ENCODE results near the gene DCTN3.

DCTN3 gene

GRCh38 chr9:34624475-34625185, 4.3 kb upstream of the DCTN3 start:
- Mint-ChIP-seq H3K9me3 (no peaks in the 10 kb centered on the region), H3K36me3 (ENCODE audit: insufficient read depth) (peaks cover 15% of the 10 kb centered on the region), H3K27me3 (peaks cover 65 to 84% of the 10 kb centered on the region in 2 donors), H3K4me1 (ENCODE audit: low read depth in 2 of 2) (peaks cover 28 to 29% of the 10 kb centered on the region in 2 donors), H3K27ac (no peak overlapping the region), H3K4me3 (no peak overlapping the region)
- no peak for ATAC-seq (replicated peaks)
- no peak for DNase-seq

GRCh38 chr9:34623374-34624235, 3.3 kb upstream of the DCTN3 start:
- Mint-ChIP-seq H3K4me1 (ENCODE audit: low read depth in 2 of 2) (peaks cover 28 to 30% of the 10 kb centered on the region in 2 donors), H3K27me3 (peaks cover 56 to 74% of the 10 kb centered on the region in 2 donors), H3K4me3 (no peak overlapping the region), H3K36me3 (ENCODE audit: insufficient read depth) (peaks cover 13% of the 10 kb centered on the region), H3K9me3 (no peaks in the 10 kb centered on the region), H3K27ac (no peak overlapping the region)
- DNase-seq (no peak), ATAC-seq (replicated peaks) (no peak)

- H3K27ac Mint-ChIP-seq, result peak overlapping the region in 1 of 2 donors; percentile 10
- H3K4me3 Mint-ChIP-seq, result no peak overlapping the region
- DNase-seq (no peak), ATAC-seq (replicated peaks) (no peak)
- peaks cover 41% of the 10 kb centered on the region for H3K36me3 Mint-ChIP-seq (ENCODE audit: insufficient read depth)
- no peaks in the 10 kb centered on the region for H3K9me3 Mint-ChIP-seq
- H3K27me3 Mint-ChIP-seq, result no peaks in the 10 kb centered on the region
- peaks cover 27 to 31% of the 10 kb centered on the region in 2 donors for H3K4me1 Mint-ChIP-seq (ENCODE audit: low read depth in 2 of 2)
Measured at GRCh38 chr9:34615132-34615531, 5.2 kb downstream of the DCTN3 start.

- Mint-ChIP-seq H3K27ac (peak overlapping the region; percentile 95 to 98), H3K27me3 (no peaks in the 10 kb centered on the region)
Measured at GRCh38 chr9:34612788-34613390, 7.4 kb downstream of the DCTN3 start.

GRCh38 chr9:34611811-34612787, 8.2 kb downstream of the DCTN3 start, which contains the start of gene RPP25L:
Gene RPP25L (minus strand): TSS chr9:34612097. CDS start chr9:34611296, 801 bp downstream.
- ATAC-seq (replicated peaks) (peak; percentile 85), DNase-seq (peak; percentile 80 to 85 (median 81))
- Mint-ChIP-seq H3K9me3 (no peaks in the 10 kb centered on the region), H3K4me3 (peak within 1 kb of the TSS; percentile 77 to 81), H3K27me3 (no peaks in the 10 kb centered on the region), H3K36me3 (ENCODE audit: insufficient read depth) (peaks cover 29% of the 10 kb centered on the region), H3K27ac (peak within 1 kb of the TSS; percentile 95 to 98), H3K4me1 (ENCODE audit: low read depth in 2 of 2) (peaks cover 16 to 19% of the 10 kb centered on the region in 2 donors)

More at GRCh38 chr9:34612788-34613390, 7.4 kb downstream of the DCTN3 start:
- H3K4me1 Mint-ChIP-seq (ENCODE audit: low read depth in 2 of 2), result peaks cover 16 to 19% of the 10 kb centered on the region in 2 donors
- peak; percentile 36 for ATAC-seq (replicated peaks)
- peak; percentile 61 to 67 (median 65) for DNase-seq
- peaks cover 32% of the 10 kb centered on the region for H3K36me3 Mint-ChIP-seq (ENCODE audit: insufficient read depth)
- H3K9me3 Mint-ChIP-seq, result no peaks in the 10 kb centered on the region
- H3K4me3 Mint-ChIP-seq, result peak overlapping the region; percentile 77 to 81

- Mint-ChIP-seq H3K9me3 (no peaks in the 10 kb centered on the region), H3K4me3 (peak overlapping the region; percentile 77 to 81), H3K27me3 (no peaks in the 10 kb centered on the region), H3K4me1 (ENCODE audit: low read depth in 2 of 2) (peaks cover 16 to 19% of the 10 kb centered on the region in 2 donors), H3K36me3 (ENCODE audit: insufficient read depth) (peaks cover 29% of the 10 kb centered on the region), H3K27ac (peak overlapping the region; percentile 95 to 98)
- DNase-seq (no peak), ATAC-seq (replicated peaks) (no peak)
Measured at GRCh38 chr9:34611251-34611810, 9.0 kb downstream of the DCTN3 start.

- Mint-ChIP-seq H3K9me3 (no peaks in the 10 kb centered on the region), H3K36me3 (ENCODE audit: insufficient read depth) (peaks cover 29% of the 10 kb centered on the region), H3K27ac (peak overlapping the region in 1 of 2 donors; percentile 98), H3K27me3 (no peaks in the 10 kb centered on the region), H3K4me1 (ENCODE audit: low read depth in 2 of 2) (peaks cover 16 to 19% of the 10 kb centered on the region in 2 donors), H3K4me3 (peak overlapping the region; percentile 77 to 81)
- ATAC-seq (replicated peaks), result no peak
- no peak for DNase-seq
Measured at GRCh38 chr9:34610434-34611206, 9.7 kb downstream of the DCTN3 start.

- ATAC-seq (replicated peaks), result no peak
- H3K4me3 Mint-ChIP-seq, result no peak overlapping the region
- H3K4me1 Mint-ChIP-seq (ENCODE audit: low read depth in 2 of 2), result peaks cover 11% of the 10 kb centered on the region in 2 donors
Measured at GRCh38 chr9:34607331-34607730, 13.0 kb downstream of the DCTN3 start.

GRCh38 chr9:34606905-34607304, 13.4 kb downstream of the DCTN3 start:
- Mint-ChIP-seq H3K27me3 (no peaks in the 10 kb centered on the region), H3K36me3 (ENCODE audit: insufficient read depth) (peaks cover 6% of the 10 kb centered on the region), H3K4me1 (ENCODE audit: low read depth in 2 of 2) (peaks cover 9 to 10% of the 10 kb centered on the region in 2 donors), H3K27ac (no peak overlapping the region), H3K9me3 (no peaks in the 10 kb centered on the region), H3K4me3 (no peak overlapping the region)
- DNase-seq (no peak), ATAC-seq (replicated peaks) (no peak)

More at GRCh38 chr9:34607331-34607730, 13.0 kb downstream of the DCTN3 start:
- DNase-seq, result no peak
- Mint-ChIP-seq H3K36me3 (ENCODE audit: insufficient read depth) (peaks cover 10% of the 10 kb centered on the region), H3K27me3 (no peaks in the 10 kb centered on the region), H3K9me3 (no peaks in the 10 kb centered on the region), H3K27ac (no peak overlapping the region)

- peaks cover 2 to 4% of the 10 kb centered on the region in 2 donors for H3K4me1 Mint-ChIP-seq (ENCODE audit: low read depth in 2 of 2)
- ATAC-seq (replicated peaks) (no peak), DNase-seq (no peak)
- no peaks in the 10 kb centered on the region for H3K36me3 Mint-ChIP-seq (ENCODE audit: insufficient read depth)
- no peak overlapping the region for H3K27ac Mint-ChIP-seq
- H3K9me3 Mint-ChIP-seq, result no peaks in the 10 kb centered on the region
- no peak overlapping the region for H3K4me3 Mint-ChIP-seq
- H3K27me3 Mint-ChIP-seq, result no peaks in the 10 kb centered on the region
Measured at GRCh38 chr9:34606190-34606589, 14.1 kb downstream of the DCTN3 start.

GRCh38 chr9:34603610-34604231, 16.6 kb downstream of the DCTN3 start:
- H3K36me3 Mint-ChIP-seq (ENCODE audit: insufficient read depth), result no peaks in the 10 kb centered on the region
- no peak overlapping the region for H3K27ac Mint-ChIP-seq
- H3K4me3 Mint-ChIP-seq, result no peak overlapping the region
- no peaks in the 10 kb centered on the region for H3K9me3 Mint-ChIP-seq
- peak; percentile 98 for ATAC-seq (replicated peaks)
- H3K27me3 Mint-ChIP-seq, result no peaks in the 10 kb centered on the region
- peak; percentile 79 to 83 (median 80) for DNase-seq
- H3K4me1 Mint-ChIP-seq (ENCODE audit: low read depth in 2 of 2), result peaks cover 0 to 2% of the 10 kb centered on the region in 2 donors
